Measurements from ENCODE around the gene ARPP19. TPM values are rescaled to one million over a fixed set of nuclear protein-coding genes. Genes with fewer than 3 reads are reported as not detected.
"Not testable (repeated sequence)": the region's sequence is repeated elsewhere in the genome, so short reads cannot be mapped to it uniquely, and the experiment has no call there.

ARPP19 gene
- polyA plus RNA-seq, 6 donors from 2014 or later = 48.6 to 73.3 (median 54.2) TPM

- H3K4me3 Mint-ChIP-seq = peak overlapping the region in 5 of 8 donors; percentile 33 to 74 (median 37)
- DNase-seq (peak; percentile 46), ATAC-seq (ENCODE audit: low read depth in 2 of 2) (peak; percentile 51)
- peaks cover 29 to 68% (median 41%) of the 10 kb centered on the region in 3 donors for H3K4me1 Mint-ChIP-seq
- not testable (repeated sequence) for H3K9me3 Mint-ChIP-seq, H3K27me3 Mint-ChIP-seq, H3K36me3 Mint-ChIP-seq
- peak overlapping the region; percentile 63 to 97 (median 91) for H3K27ac Mint-ChIP-seq
Measured at GRCh38 chr15:52565417-52566358, 3.1 kb downstream of the ARPP19 start.

GRCh38 chr15:52563501-52564060 lies 5.2 kb downstream of the ARPP19 start:
- Mint-ChIP-seq H3K4me1 (peaks cover 34 to 76% (median 46%) of the 10 kb centered on the region in 3 donors), H3K27ac (peak overlapping the region in 3 of 6 donors; percentile 5 to 97 (median 6)), H3K4me3 (peak overlapping the region in 1 of 8 donors; percentile 36), H3K36me3 (peaks cover 0 to 10% of the 10 kb centered on the region in 2 donors), H3K9me3 (no peaks in the 10 kb centered on the region), H3K27me3 (no peaks in the 10 kb centered on the region)
- DNase-seq (no peak), ATAC-seq (ENCODE audit: low read depth in 2 of 2) (no peak)

GRCh38 chr15:52559575-52559974 lies 9.3 kb downstream of the ARPP19 start:
- Mint-ChIP-seq H3K36me3 (peaks cover 0 to 18% of the 10 kb centered on the region in 2 donors), H3K4me1 (peaks cover 28 to 48% (median 35%) of the 10 kb centered on the region in 3 donors), H3K27me3 (no peaks in the 10 kb centered on the region), H3K4me3 (no peak overlapping the region), H3K9me3 (no peaks in the 10 kb centered on the region), H3K27ac (no peak overlapping the region)
- DNase-seq (no peak), ATAC-seq (ENCODE audit: low read depth in 2 of 2) (no peak)

GRCh38 chr15:52559022-52559421 lies 9.8 kb downstream of the ARPP19 start:
- H3K4me3 Mint-ChIP-seq = no peak overlapping the region
- ATAC-seq (ENCODE audit: low read depth in 2 of 2) = no peak
- peaks cover 0 to 21% of the 10 kb centered on the region in 2 donors for H3K36me3 Mint-ChIP-seq

GRCh38 chr15:52558196-52558595 lies 10.6 kb downstream of the ARPP19 start:
- no peak for ATAC-seq (ENCODE audit: low read depth in 2 of 2)
- Mint-ChIP-seq H3K27me3 (no peaks in the 10 kb centered on the region), H3K36me3 (peaks cover 0 to 21% of the 10 kb centered on the region in 2 donors), H3K27ac (peak overlapping the region in 1 of 6 donors; percentile 82), H3K4me1 (peaks cover 28 to 42% (median 36%) of the 10 kb centered on the region in 3 donors), H3K4me3 (no peak overlapping the region), H3K9me3 (no peaks in the 10 kb centered on the region)
- no peak for DNase-seq

More at GRCh38 chr15:52559022-52559421, 9.8 kb downstream of the ARPP19 start:
- Mint-ChIP-seq H3K27me3 (no peaks in the 10 kb centered on the region), H3K9me3 (no peaks in the 10 kb centered on the region), H3K27ac (peak overlapping the region in 1 of 6 donors; percentile 54), H3K4me1 (peaks cover 26 to 43% (median 34%) of the 10 kb centered on the region in 3 donors)
- no peak for DNase-seq

GRCh38 chr15:52557274-52557641 lies 11.6 kb downstream of the ARPP19 start:
- no peaks in the 10 kb centered on the region for H3K9me3 Mint-ChIP-seq
- H3K27ac Mint-ChIP-seq = no peak overlapping the region
- H3K27me3 Mint-ChIP-seq = no peaks in the 10 kb centered on the region
- peaks cover 0 to 21% of the 10 kb centered on the region in 2 donors for H3K36me3 Mint-ChIP-seq
- H3K4me3 Mint-ChIP-seq = no peak overlapping the region
- DNase-seq = no peak
- H3K4me1 Mint-ChIP-seq = peaks cover 25 to 35% (median 32%) of the 10 kb centered on the region in 3 donors
- ATAC-seq (ENCODE audit: low read depth in 2 of 2) = no peak

- ATAC-seq (ENCODE audit: low read depth in 2 of 2) (no peak), DNase-seq (no peak)
- Mint-ChIP-seq H3K4me3 (no peak overlapping the region), H3K36me3 (peaks cover 0 to 21% of the 10 kb centered on the region in 2 donors), H3K27me3 (no peaks in the 10 kb centered on the region), H3K4me1 (peaks cover 25 to 34% (median 29%) of the 10 kb centered on the region in 3 donors), H3K9me3 (no peaks in the 10 kb centered on the region), H3K27ac (no peak overlapping the region)
Measured at GRCh38 chr15:52556524-52557273, 12.1 kb downstream of the ARPP19 start.

- ATAC-seq (ENCODE audit: low read depth in 2 of 2) (no peak), DNase-seq (no peak)
- Mint-ChIP-seq H3K27ac (peak overlapping the region in 2 of 6 donors; percentile 29 to 76), H3K4me1 (peaks cover 0 to 10% (median 5%) of the 10 kb centered on the region in 3 donors), H3K4me3 (no peak overlapping the region), H3K9me3 (no peaks in the 10 kb centered on the region), H3K27me3 (no peaks in the 10 kb centered on the region), H3K36me3 (peaks cover 6 to 16% of the 10 kb centered on the region in 2 donors)
Measured at GRCh38 chr15:52552303-52552702, 16.5 kb downstream of the ARPP19 start.

- ATAC-seq (ENCODE audit: low read depth in 2 of 2) (no peak), DNase-seq (no peak)
- Mint-ChIP-seq H3K9me3 (no peaks in the 10 kb centered on the region), H3K27me3 (no peaks in the 10 kb centered on the region), H3K4me3 (no peak overlapping the region), H3K27ac (no peak overlapping the region), H3K4me1 (peaks cover 0 to 10% (median 5%) of the 10 kb centered on the region in 3 donors), H3K36me3 (peaks cover 11 to 18% of the 10 kb centered on the region in 2 donors)
Measured at GRCh38 chr15:52551762-52552161, 17.1 kb downstream of the ARPP19 start.

- not testable (repeated sequence) for H3K27ac Mint-ChIP-seq; H3K9me3 Mint-ChIP-seq; H3K27me3 Mint-ChIP-seq; ATAC-seq (ENCODE audit: low read depth in 2 of 2); H3K4me3 Mint-ChIP-seq; DNase-seq
- H3K36me3 Mint-ChIP-seq = peaks cover 17 to 18% of the 10 kb centered on the region in 2 donors
- peaks cover 0 to 10% (median 5%) of the 10 kb centered on the region in 3 donors for H3K4me1 Mint-ChIP-seq
Measured at GRCh38 chr15:52551186-52551585, 17.6 kb downstream of the ARPP19 start.

- H3K36me3 Mint-ChIP-seq = peaks cover 23 to 31% of the 10 kb centered on the region in 2 donors
Measured at GRCh38 chr15:52546031-52546751, 22.6 kb downstream of the ARPP19 start.

GRCh38 chr15:52540374-52541012 lies 28.3 kb downstream of the ARPP19 start:
- DNase-seq (no peak), ATAC-seq (ENCODE audit: low read depth in 2 of 2) (no peak)
- Mint-ChIP-seq H3K9me3 (peaks cover 0 to 17% (median 10%) of the 10 kb centered on the region in 7 donors), H3K27me3 (peaks cover 0 to 4% (median 0%) of the 10 kb centered on the region in 3 donors), H3K36me3 (peaks cover 5 to 7% of the 10 kb centered on the region in 2 donors), H3K27ac (no peak overlapping the region), H3K4me3 (no peak overlapping the region), H3K4me1 (no peaks in the 10 kb centered on the region)

More at GRCh38 chr15:52546031-52546751, 22.6 kb downstream of the ARPP19 start:
- H3K4me1 Mint-ChIP-seq = no peaks in the 10 kb centered on the region
- DNase-seq (no peak), ATAC-seq (ENCODE audit: low read depth in 2 of 2) (no peak)
- H3K4me3 Mint-ChIP-seq = no peak overlapping the region
- peaks cover 0 to 22% (median 8%) of the 10 kb centered on the region in 7 donors for H3K9me3 Mint-ChIP-seq
- H3K27me3 Mint-ChIP-seq = no peaks in the 10 kb centered on the region
- H3K27ac Mint-ChIP-seq = peak overlapping the region in 2 of 6 donors; percentile 13 to 78
